GM19238 (cell line): ENCODE data around the gene BRSK2.
"Not testable (repeated sequence)": the region's sequence is repeated elsewhere in the genome, so short reads cannot be mapped to it uniquely, and the experiment has no call there.

Experiments used
- DNase-seq: peaks from one replicate; pipeline ENCODE4 v3.0.0; 2011; ENCODE audit warnings: low spot score; ENCODE audit not compliant: insufficient read length

The BRSK2 gene

DNA sequence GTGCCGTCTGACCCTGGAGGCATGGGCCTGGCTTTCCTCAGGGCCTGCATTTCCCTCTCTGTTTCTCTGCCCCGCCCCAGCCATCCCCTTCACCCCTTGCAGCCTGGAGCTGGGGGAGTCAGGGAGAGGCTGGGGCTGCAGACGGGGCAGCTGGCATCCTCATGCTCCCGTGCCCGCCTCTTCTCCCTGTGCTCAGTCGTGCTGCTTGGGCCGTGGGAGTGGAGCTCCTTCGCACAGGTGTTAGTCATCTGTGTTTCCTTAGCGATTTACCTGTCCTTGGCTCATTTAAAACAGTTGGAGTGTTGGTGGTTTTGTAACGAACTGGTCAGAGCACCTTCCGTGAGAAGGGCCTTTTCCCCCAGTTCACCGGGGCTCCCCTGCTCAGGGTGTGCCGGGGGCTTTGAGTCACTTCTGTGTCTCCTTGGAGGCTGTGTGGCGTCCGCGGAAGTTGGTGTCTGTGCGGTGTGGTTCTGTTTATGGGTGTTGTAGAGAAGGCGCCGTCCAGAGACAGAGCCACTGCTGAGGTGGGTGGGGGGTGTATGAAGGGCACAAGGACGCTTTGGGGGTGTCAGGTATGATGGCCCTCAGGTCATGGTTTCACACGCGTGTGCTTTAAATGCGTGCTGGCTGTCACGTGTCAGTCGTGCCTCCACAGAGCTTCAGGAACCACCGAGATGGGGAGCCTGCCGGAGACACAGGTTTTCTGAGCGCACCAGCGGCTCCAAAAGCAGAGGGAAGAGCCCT is 19.5 kb downstream of the BRSK2 start:
- DNase-seq: no peak

DNA sequence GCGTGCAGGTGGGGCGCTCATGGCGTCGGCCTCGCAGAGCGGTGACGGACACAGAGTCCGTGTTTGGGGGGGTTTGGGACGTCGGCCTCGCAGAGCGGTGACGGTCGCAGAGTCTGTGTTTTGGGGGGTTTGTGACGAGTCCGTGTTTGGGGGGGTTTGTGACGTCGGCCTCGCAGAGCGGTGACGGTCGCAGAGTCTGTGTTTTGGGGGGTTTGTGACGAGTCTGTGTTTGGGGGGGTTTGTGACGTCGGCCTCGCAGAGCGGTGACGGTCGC is 20.1 kb downstream of the BRSK2 start:
- not testable (repeated sequence) for DNase-seq

- no peak for DNase-seq
Observed at GRCh38 chr11:1410366-1411291, 20.9 kb downstream of the BRSK2 start.

GRCh38 chr11:1411301-1411700 is 21.6 kb downstream of the BRSK2 start:
- no peak for DNase-seq

GRCh38 chr11:1411739-1412138 is 22.0 kb downstream of the BRSK2 start:
- not testable (repeated sequence) for DNase-seq

- no peak for DNase-seq
Observed at GRCh38 chr11:1412377-1413095, 22.8 kb downstream of the BRSK2 start.

- no peak for DNase-seq
Observed at GRCh38 chr11:1414650-1415049, 24.9 kb downstream of the BRSK2 start.

GRCh38 chr11:1415631-1416030 is 25.9 kb downstream of the BRSK2 start:
- DNase-seq: no peak

DNA sequence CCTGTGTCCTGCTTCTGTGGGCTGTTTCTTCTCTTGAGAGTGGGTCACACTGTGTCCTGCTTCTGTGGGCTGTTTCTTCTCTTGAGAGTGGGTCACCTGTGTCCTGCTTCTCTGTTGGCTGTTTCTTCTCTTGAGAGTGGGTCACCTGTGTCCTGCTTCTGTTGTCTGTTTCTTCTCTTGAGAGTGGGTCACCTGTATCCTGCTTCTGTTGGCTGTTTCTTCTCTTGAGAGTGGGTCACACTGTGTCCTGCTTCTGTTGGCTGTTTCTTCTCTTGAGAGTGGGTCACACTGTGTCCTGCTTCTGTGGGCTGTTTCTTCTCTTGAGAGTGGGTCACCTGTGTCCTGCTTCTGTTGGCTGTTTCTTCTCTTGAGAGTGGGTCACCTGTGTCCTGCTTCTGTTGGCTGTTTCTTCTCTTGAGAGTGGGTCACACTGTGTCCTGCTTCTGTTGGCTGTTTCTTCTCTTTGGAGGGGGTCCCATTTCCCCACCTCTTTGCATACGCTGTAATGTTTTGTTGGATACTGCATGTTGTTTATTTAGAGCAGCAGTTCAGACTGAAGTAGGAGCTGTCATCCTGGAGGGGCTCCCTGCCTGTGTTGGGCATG is 28.6 kb downstream of the BRSK2 start:
- DNase-seq: not testable (repeated sequence)

- DNase-seq: no peak
Observed at GRCh38 chr11:1419811-1420210, 30.1 kb downstream of the BRSK2 start.

DNA sequence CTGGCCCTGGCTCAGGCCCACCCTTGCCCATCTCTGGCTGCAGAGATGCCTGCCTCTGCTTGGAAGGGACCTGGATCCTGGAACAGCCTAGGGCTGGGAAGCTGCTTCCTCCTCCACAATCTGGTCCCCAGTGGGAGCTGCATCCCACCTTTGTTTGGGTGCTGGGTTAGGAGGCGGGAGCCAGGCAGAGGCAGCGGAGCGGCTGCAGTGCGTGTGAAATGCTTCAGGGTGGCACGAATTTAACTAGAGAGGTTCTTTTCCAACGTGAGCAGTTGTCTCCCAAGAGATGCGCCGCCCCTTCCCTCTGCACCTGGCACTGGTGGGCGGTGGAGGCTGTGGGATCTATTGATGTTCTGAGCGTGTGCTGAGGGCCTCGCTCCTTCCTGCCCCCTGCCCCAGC is 31.6 kb downstream of the BRSK2 start:
- no peak for DNase-seq

DNA sequence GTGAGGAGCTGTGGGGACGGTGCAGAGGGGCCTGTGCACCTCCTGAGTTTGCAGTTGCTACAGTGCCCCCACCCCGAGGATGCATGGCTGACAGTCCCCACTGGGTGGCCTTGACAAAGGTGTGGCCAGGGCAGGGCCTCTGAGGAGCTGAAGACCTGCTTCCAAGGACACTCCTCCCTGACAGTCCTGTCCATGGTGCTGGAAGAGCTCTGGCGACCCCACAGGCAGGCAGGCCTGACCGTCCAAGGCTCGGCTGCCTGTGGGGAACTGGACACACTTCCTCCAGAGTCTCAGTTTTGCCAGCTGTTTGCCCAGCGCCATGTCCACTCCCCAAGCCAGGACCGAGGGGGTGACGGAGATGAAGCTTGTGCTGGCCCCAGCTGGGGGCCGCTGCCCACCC is 32.7 kb downstream of the BRSK2 start:
- no peak for DNase-seq

- DNase-seq: no peak
Observed at GRCh38 chr11:1422981-1423380, 33.2 kb downstream of the BRSK2 start.

DNA sequence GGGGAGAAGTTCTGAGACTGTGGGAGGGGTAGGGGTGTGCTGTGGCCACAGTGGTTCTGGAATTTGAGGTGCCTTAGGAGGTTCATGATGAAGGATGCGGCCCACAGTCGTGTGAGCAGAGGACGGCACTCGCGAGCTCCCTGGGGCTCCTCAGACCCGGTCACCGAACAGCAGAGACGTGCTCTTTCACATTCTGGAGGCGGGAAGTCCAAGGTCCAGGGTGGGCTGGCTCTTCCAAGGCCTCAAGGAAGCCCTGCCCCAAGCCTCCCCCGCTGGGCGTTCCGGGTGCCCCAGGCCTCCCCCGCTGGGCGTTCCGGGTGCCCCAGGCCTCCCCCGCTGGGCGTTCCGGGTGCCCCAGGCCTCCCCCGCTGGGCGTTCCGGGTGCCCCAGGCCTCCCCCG is 33.7 kb downstream of the BRSK2 start:
- DNase-seq: not testable (repeated sequence)

GRCh38 chr11:1425006-1425405 is 35.3 kb downstream of the BRSK2 start:
- no peak for DNase-seq

DNA sequence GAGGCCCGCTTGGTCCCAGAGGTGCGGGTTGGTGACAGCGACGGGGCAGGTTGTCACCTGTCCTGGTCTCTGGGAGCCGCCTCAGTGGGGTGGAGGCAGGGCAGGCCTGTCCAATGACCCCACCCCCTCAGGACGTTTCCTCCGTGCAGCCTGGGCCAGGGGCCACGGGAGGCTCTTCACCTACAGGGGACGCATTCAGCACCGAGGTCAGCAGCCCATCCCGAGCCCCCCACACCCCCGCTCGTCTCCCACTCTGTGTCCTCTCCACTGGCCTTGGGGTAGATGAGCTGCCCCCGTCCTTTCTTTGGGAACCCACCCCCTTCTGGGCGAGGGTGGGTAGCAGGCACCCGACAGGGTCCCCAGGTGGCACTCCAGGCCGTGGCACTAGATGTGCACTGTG is 35.7 kb downstream of the BRSK2 start:
- no peak for DNase-seq

DNA sequence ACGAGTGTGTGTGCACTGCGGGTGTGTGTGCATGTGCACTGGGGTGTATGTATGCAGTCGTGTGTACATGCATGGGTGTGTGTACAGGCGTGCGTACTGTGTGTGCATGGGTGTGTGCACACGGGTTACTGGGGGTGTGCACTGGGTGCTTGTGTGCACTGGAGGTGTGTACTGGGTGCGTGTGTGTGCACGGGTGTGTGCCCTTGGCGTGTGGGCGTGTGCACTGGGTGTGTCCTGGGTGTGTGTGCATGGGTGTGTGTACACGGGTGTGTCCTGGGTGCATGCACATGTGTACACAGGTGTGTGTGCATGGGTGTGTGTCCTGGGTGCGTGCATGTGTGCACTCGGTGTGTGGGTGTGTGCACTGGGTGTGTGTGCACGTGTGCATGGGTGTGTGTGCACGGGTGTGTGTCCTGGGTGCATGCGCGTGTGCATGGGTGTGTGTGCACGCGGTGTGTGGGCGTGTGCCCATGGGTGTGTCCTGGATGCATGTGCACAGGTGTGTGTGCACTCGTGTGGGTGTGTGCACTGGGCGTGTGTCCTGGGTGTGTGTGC is 39.1 kb downstream of the BRSK2 start:
- no peak for DNase-seq

DNA sequence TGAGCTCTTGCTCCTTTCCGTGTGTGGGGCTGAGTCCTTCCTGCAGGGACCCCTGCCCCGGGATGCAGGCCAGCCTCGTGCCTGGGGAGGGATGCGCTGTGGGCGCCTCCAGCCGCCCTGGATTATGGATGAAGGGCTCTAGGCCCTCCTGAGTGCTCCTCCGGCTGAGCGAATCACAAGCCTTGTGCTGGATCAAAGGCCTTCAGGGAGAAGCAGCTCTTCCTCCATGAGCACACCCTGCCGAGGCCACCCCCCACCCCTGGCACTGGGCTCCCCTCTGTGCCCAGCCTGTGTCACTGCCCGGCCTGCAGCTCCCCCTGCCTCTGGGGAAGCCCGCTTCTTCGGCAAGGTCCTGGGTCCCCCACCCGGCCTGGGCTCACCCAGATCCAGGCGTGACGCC is 43.8 kb downstream of the BRSK2 start:
- no peak for DNase-seq

DNA sequence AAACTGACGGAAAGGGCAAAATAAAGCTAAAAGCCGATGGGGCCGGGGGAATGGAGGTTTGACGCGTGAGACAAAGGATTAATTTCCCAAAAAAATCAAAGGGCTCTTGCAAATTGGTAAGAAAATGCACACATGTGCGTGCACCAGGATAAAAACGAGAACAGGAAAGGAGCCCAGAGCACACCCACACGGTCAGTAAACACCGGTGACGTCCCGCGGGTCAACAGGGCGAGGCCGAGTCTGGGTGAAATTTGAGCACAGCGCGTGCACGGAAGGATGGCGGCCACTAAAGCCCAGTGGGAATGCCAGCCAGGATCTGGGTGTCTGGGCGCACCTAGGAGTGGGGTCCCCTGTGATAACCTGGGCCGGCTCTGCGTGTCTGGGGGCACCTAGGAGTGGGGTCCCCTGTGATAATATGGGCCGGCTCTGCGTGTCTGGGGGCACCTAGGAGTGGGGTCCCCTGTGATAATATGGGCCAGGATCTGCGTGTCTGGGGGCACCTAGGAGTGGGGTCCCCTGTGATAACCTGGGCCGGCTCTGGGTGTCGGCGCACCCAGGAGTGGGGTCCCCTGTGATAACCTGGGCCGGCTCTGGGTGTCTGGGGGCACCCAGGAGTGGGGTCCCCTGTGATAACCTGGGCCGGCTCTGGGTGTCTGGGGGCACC is 44.4 kb downstream of the BRSK2 start:
- DNase-seq: no peak

- not testable (repeated sequence) for DNase-seq
Observed at GRCh38 chr11:1435479-1435819, 45.7 kb downstream of the BRSK2 start.
